HG03558 (cell line): ENCODE results near the gene ANO2.

Experiments used
- ATAC-seq: cut with Tn5 transposase; IDR thresholded peaks from one replicate; pipeline ENCODE4 v1.9.1; 2021; ENCODE audit warnings: moderate number of reproducible peaks; ENCODE audit not compliant: unreplicated experiment; ENCODE audit errors: extremely low read depth

Gene ANO2

DNA sequence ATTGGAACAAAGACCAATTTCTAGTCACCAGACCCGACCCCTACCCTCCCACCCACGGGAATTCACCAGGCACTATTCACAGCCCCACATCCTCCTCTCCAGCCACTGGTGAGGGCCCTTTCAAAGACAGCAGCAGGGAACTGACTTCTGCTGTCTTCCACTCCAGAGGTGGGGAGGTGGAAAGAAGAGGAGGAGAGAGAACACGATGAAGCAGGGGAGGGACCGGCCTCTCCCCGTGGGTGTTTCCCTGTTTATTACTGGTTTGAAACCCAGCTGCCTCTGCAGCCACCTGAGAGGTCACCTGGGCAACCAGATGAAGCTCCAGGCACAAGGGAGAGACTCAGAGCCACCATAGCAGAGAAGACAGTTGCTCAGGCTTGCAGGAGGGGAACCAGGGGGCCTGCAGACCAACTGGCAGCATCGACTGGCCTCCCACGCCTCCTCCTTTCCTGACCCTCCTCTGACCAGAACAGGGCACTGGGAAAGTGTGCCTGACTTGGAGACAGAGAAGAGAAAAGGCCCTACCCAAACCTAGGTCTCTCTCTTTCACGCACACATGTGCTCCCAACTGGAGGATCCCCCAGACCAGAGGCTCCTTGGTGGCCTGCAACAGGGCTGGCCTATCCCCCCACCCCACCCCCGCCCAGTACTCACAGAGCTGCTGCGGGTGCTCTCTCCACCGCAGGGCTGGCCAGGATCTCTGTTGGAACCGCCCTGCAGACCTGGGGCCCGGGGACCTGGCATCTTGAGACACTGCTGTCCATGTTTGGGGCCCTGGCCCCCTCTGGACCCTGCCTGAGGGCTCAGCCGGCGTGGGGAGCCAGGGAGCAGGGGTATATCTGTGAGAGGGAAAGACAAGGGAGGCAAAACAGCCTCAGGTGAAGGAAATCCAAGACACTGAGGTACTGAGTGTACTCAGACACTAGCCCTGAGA is 22.8 kb downstream of the ANO2 start:
- no peak for ATAC-seq

DNA sequence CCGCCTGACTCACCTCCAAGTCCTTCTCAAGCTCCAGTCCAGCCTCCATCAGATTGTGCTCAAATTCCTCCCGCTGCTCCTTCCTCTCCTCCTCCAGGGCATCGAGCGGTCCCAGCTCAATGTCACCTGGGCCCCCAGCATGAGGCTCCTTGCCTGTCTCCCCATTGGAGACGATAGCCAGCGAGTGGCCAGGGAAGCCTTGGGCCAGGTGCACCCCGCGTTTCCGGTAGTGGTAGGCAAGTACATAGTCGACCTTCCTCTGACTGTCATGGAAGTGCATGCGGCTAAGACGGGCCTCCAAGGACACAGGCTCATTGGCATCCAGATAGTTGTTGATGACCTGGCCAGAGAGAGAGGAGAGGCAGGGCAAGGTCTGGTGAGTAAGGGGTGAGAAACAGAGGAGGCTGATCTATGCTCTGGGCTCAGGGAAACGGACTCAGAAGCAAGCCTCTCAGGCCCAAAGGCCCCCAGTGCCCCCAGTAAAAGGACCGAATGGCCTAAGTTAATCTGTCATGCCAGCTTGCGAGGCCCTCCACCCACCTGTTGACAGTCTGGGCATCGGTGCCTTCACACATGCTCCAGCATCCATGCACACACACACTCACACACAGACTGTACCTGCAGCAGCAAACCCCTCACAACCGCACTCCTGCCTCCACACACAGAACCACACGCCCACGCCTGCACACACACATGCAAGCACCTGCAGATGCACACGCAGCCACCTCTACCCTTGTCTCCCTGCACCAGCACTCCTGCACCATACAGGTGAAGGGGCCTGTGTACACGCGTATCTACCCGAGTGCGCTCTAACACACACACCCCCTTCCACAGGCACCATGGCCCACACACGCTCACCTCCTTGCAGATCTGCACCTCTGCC is 23.8 kb downstream of the ANO2 start:
- no peak for ATAC-seq

- ATAC-seq = no peak
These were observed 28.2 kb downstream of the ANO2 start for GRCh38 chr12:5916785-5917290.

DNA sequence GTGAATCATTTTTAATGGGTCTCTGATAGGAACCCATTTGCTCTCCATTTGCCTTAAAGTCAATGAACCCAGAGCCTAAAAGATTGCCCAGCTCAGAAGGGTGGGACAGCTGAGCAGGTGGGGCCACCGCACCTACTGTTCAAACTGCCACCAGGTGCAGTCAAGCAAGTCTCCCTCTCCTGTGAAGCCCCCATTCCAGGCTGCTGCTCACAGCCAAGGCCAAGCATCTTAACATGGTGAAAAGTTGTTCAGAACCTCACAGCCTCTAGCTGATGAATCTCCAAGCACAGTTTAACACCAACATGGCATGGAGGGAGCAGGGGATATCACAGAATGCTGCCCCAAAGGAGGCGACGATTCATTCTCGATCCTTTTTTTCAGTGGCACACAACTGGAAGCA is 29.5 kb downstream of the ANO2 start:
- no peak for ATAC-seq

- no peak for ATAC-seq
These were observed 30.5 kb downstream of the ANO2 start for GRCh38 chr12:5914387-5915149.

DNA sequence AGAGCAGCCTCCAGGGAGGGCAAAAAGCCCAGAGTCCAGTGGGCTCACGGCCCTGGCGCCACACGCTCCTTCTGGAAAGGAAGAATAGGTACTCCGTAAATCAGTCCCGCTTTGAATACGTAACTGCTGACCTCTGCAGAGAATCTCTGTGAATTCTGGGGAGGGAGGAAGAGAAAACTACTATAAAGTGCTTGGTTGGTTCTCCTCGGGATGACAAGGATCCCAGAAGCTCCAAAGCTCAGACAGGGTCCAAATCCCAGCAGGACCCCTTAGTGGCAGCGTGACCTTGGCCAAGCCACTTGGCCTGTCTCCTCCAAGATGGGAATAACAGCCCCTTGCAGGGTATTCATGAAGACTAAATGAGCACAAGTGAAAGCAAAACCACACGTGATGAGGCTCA is 31.7 kb downstream of the ANO2 start:
- ATAC-seq = no peak

- ATAC-seq = no peak
These were observed 32.4 kb downstream of the ANO2 start for GRCh38 chr12:5912437-5913334.

- ATAC-seq = no peak
These were observed 33.0 kb downstream of the ANO2 start for GRCh38 chr12:5912011-5912410.

DNA sequence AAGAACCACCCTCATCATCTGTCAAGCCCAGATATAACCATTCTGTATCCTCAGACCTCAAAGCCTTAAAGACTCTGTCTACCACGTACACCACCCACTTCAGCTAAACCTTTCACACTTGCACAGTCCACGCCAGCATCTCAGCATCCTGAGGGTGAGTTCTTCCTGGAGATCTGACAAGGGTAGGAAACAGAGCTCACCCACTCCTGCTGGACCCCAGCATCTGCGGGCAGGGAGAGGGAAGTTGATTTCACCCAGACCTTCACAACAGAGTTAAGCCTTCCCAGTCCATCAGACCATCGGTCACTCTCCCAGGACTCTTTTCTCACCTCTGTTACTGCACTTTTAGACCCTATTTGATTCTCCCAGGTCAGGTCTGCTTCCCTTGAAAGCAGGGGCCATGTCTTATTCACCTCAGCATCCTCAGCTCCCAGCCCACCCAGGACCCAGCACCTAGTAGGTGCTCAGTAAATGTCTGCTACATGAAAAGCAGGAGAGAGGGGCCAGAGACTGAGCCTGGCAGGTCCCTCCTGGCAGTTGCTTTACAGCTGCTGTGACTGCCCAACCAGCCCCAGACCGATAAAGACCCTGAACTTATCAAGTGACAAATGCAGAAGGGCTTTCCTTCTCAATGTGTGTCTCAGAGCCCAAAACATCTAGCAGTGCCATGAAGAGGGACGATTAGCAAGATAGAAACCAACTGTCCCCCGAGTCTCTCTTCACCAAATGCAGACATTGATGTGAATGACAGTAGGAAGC is 34.1 kb downstream of the ANO2 start:
- ATAC-seq = no peak

DNA sequence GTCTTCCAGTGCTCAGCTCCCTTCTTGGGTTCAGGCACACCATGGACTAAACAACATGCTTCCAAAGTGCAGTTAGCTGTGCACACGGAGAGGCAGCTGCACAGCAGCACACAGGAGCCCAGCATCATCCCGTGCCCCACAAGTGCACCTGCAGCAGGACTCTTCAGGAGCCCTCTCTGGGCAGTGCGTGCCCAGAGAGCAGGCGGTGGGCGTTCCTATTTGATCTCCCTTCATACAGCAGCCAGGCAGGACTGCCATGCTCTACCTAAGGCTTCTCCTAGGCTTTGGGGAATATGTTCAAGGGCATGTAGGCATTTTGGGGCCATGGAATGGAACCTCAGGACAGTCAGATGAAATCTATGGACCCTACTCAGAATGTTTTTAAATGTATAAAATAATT is 35.5 kb downstream of the ANO2 start:
- ATAC-seq = no peak

DNA sequence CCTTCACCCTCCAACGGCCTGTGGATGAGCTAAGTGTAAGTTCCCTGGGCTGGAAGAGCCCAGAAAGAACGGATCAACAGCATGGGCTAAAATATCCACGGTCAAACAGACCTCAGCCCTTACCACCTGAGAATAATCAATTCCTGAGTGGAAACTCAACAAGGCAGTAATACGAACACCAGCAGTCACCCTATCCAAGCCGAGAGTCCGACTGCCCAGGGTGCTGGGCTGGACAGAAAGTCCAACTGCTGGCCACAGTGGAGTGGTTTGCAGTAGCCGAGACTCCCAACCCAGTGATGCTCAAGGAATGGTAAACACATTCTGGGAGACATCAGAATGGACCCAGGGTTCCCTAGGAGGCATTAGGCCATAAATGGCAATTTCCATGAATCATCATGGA is 36.8 kb downstream of the ANO2 start:
- ATAC-seq = no peak

- ATAC-seq = no peak
These were observed 37.3 kb downstream of the ANO2 start for GRCh38 chr12:5907807-5908206.

DNA sequence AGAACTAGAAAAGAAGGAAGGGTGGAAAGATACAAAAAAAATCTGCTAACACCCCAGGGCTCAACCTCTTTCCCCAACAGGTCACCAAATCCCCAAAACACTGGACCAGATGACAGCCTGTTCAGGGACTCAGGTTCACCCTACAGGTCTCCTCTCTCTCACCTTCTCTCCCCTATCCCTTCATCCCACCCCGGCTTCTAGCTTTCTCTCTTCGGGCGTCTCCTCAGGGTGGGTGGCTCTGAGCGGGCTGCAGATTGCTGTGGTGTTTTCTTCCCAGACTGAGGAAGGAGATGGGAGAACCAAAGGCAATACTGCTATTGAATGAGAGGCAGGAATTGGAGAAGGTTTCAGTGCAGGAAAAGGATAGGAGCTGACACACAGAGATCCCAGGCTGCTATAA is 39.3 kb downstream of the ANO2 start:
- no peak for ATAC-seq

- no peak for ATAC-seq
These were observed 40.1 kb downstream of the ANO2 start for GRCh38 chr12:5904969-5905368.

DNA sequence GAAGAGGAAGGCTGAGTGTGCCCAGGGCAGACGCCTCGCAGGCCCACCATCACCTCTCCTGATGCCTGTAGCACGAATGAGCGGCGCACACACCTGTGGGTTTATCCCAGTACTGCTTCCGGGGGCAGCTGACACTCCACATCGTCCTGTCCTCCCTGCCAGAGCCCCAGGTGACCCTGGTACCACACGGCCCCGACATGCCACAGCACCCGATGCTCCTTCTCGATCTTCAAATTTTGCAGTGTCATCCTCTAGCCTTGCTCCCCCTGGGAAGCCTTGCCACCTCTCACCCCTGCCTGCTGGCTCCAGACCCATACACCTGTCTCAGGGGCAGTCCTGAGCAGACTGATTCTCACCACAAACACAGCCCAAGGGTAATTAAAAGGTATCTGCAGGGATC is 40.6 kb downstream of the ANO2 start:
- ATAC-seq = no peak

GRCh38 chr12:5902736-5903135 is 42.3 kb downstream of the ANO2 start:
- no peak for ATAC-seq

- ATAC-seq = no peak
These were observed 43.6 kb downstream of the ANO2 start for GRCh38 chr12:5901416-5901815.

DNA sequence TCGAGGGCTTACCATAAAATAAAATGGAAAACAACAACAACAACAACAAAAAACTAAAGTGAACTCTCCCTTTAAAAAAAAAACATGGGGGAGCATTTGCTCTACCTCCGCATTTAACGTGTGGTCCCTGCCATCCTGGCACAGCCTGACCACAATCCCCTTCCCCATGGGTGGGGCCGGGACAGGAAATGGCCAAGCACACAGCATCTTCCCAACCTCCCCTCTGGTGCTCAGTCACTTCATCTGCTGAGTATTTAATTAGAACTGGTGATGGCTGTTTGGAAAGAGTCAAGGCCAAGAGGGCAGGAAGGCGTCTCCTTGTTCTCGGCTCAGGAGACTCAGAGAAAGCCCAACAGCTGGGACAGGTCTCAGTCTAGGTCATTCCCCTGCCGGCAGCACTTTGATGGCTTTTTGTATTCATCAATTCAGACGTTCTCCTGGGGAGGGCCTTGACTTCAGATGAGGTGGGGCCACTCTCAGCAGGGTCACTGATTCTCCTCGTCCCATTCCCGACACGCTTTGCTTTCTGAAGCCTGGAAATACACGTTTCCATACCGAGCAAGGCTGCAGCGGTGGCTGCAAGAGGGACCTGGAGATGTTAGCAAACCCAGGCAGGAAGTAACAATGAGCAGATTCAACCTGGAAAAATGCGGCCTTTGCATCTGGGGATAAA is 44.4 kb downstream of the ANO2 start:
- ATAC-seq = no peak
